Left kidney (tissue), 8 donors: ENCODE measurements around the gene EID2. TPM values are rescaled to one million over a fixed set of nuclear protein-coding genes. Genes with fewer than 3 reads are reported as not detected.

Experiments used
- DNase-seq: peaks from one replicate; pipeline ENCODE4 v3.0.0-alpha.2; 2013
- long read RNA-seq, 8 donors: transcript quantifications; one replicate each; lab custom pipeline, GENCODE V29; 2026
- polyA plus RNA-seq: library from polyadenylated mRNA; unstranded; fragments of 120-200 nt; gene quantifications from one replicate; pipeline ENCODE4 v1.2.1, GENCODE V29; 2013; ENCODE audit not compliant: insufficient read length

EID2 gene, protein sequence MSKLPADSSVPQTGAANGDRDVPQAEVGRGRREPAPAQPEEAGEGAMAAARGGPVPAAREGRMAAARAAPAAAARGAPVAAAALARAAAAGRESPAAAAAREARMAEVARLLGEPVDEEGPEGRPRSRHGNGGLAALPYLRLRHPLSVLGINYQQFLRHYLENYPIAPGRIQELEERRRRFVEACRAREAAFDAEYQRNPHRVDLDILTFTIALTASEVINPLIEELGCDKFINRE
- 21.3 TPM for polyA plus RNA-seq
- long read RNA-seq, donor 1, transcript EID2-201 (1 exons, 1,629 nt) = major isoform, 32 of 32 reads
- long read RNA-seq, donor 1, partial matches to known transcripts = 0 of 32 reads
- long read RNA-seq, donor 1, other reads (novel, unspliced or antisense) = 0 of 32 reads
- long read RNA-seq, donor 2, transcript EID2-201 (1 exons, 1,629 nt) = major isoform, 14 of 14 reads
- long read RNA-seq, donor 2, partial matches to known transcripts = 0 of 14 reads
- long read RNA-seq, donor 2, other reads (novel, unspliced or antisense) = 0 of 14 reads
- long read RNA-seq, donor 3, transcript EID2-201 (1 exons, 1,629 nt) = major isoform, 25 of 25 reads
- long read RNA-seq, donor 3, partial matches to known transcripts = 0 of 25 reads
- long read RNA-seq, donor 3, other reads (novel, unspliced or antisense) = 0 of 25 reads
- long read RNA-seq, donor 4, partial matches to known transcripts = 0 of 4 reads
- long read RNA-seq, donor 4, other reads (novel, unspliced or antisense) = 0 of 4 reads
- long read RNA-seq, donor 5, transcript EID2-201 (1 exons, 1,629 nt) = major isoform, 41 of 41 reads
- long read RNA-seq, donor 5, partial matches to known transcripts = 0 of 41 reads
- long read RNA-seq, donor 5, other reads (novel, unspliced or antisense) = 0 of 41 reads
- long read RNA-seq, donor 6, transcript EID2-201 (1 exons, 1,629 nt) = major isoform, 32 of 32 reads
- long read RNA-seq, donor 6, partial matches to known transcripts = 0 of 32 reads
- long read RNA-seq, donor 6, other reads (novel, unspliced or antisense) = 0 of 32 reads
- long read RNA-seq, donor 7, transcript EID2-201 (1 exons, 1,629 nt) = major isoform, 35 of 35 reads
- long read RNA-seq, donor 7, partial matches to known transcripts = 0 of 35 reads
- long read RNA-seq, donor 7, other reads (novel, unspliced or antisense) = 0 of 35 reads
- long read RNA-seq, donor 8, transcript EID2-201 (1 exons, 1,629 nt) = major isoform, 9 of 9 reads
- long read RNA-seq, donor 8, partial matches to known transcripts = 0 of 9 reads
- long read RNA-seq, donor 8, other reads (novel, unspliced or antisense) = 0 of 9 reads

DNA sequence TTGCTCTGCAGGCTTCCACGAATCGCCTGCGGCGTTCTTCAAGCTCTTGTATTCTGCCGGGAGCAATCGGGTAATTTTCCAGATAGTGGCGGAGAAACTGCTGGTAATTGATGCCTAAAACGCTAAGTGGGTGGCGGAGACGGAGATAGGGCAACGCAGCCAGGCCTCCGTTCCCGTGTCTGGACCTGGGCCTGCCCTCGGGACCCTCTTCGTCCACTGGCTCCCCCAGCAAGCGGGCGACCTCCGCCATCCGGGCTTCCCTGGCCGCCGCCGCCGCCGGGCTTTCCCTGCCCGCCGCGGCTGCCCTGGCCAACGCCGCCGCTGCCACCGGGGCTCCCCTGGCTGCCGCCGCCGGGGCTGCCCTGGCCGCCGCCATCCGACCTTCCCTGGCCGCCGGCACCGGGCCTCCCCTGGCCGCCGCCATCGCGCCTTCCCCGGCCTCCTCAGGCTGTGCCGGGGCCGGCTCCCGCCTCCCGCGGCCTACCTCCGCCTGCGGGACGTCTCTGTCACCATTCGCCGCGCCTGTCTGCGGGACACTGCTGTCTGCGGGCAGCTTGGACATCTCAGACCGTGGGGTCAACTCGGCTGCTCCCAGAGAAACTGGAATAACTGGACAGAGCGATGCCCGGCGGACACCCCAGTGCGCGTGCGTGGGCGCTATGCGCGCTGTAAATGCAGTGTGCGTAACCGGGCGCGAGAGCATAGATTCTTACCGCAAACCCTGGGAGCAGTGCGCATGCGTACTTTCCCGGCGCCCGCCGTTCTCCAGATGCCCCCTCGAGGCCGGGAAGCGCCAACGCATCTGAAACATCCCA is at the start of gene EID2:
EID2 (minus strand) TSS at position 644 of the 815 bp plus-strand sequence; CDS start at position 562, 82 bp downstream.
- peak; percentile 94 for DNase-seq

DNA sequence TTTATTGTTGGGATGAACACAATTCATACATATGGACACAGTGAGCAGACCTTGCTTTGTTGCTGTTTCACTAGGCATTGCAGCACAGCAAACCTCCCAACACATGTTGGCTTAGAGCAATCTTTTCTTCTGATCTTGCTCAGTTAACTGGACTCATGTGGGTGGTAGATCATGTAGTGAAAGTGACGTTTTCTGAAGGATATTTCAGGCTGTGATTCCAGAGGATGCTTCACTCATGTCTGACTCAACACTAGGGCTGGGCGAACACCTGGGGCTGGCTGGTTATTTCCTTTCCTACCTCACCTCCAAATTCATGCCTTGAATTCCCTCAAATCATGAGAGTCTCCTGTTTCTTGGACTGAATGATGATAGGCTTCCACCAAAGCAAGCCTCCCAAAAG is 48.1 kb upstream of the EID2 start:
- no peak for DNase-seq

DNA sequence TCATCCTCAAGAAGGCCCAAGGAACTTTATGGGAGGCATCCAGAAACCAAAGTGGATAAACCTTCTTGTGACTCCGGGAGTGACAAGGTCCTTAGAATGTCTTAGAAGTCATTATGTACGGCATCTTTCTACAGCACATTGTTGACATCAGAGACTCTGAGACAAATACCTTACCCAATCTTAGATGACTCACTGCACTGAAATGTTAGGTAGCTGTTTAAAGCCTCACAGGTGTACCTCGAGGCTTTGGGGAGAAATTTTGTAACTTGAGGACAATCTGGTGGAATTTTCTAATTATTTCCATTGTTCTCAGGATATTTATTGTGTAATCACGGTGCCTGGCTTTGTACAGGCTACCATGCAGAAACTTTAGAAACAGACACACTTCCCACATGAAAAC is 47.5 kb upstream of the EID2 start:
- no peak for DNase-seq

DNA sequence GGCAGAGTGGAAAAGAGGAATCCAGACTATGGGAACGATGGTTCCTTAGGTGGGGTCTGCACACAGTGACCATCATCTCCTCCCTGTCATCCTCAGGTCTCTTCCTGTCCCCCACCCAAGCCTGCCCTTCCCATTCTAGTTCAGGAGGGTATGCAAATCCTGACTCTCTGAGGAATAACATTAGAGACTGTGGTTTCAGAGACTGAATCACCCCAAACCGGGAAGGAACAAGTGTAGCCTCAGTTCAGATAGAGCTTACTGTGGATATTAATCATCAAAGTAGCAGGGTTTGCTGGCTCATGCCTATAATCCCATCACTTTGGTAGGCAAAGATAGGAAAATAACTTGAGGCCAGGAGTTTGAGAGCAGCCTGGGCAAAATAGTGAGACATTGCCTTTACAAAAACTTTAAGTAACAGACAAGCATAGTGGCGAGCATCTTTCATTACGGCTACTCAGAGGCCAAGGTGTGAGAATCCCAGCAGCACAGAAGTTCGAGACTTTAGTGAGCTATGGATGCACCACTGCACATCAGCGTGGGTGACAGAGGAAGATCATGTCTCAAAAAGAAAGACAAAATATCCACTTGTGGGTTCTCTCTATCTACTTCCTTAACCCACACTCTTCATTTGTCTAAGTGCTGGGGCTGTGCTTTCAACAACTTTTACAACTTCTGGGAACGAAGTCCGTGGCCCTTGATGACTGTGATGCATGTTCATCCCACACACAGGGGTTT is 43.1 kb upstream of the EID2 start:
- no peak for DNase-seq

DNA sequence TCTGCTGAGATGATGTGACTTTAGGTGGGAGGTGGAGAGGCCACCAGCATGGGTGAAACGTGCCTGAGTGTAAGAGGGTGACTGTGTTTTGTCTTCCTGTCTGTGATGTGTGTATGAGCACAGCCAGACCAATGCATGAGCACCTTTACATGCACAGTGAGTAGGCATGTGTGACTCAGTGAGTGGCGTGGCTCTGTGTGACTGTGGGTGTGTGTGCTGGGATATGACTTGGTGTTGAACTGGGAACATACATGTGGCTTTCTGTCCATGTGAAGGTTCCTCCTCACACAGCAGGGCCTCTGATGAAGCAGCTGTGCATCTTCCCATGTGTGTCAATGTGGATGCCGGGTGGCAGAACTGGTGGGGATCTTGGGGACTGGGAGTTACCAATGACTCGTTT is 42.5 kb upstream of the EID2 start:
- DNase-seq = no peak

DNA sequence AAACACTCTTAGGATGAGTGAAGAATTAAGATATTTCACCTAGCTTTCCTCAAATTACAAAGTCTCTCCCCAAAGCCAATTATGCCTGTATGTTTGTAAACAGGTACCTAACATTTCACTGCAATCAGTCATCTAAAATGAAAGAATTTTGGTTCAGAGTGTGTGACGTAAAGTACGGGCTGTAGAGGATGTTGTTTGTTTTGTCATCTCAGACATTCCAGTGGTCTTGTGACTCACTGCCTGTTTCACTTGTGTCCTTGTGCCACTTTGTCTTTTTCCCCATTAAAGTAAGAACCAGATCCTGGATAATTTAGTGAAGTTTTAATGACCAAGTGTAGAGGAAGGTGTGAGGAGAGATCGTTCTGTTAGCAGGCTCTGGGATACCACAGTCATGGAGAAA is 28.6 kb upstream of the EID2 start:
- DNase-seq = no peak

DNA sequence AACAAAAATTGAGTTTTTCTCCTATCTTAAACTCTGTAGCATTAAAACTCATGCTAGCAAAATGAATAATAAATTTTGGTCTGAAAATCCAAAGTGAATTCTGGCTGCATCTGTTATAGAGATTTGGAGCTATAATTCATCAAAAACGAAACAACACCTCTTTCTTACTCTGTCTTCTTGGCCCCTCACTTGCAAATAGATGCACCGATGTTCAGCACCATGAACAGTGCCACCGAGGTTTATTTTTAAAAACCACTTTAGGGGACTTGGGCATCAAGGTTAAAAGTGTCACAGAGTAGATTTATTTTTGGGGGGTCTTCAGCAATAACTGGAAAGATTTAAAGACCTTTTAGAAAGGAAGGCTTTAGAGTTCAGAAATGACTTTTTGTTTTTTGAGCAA is 26.1 kb upstream of the EID2 start:
- DNase-seq = no peak

DNA sequence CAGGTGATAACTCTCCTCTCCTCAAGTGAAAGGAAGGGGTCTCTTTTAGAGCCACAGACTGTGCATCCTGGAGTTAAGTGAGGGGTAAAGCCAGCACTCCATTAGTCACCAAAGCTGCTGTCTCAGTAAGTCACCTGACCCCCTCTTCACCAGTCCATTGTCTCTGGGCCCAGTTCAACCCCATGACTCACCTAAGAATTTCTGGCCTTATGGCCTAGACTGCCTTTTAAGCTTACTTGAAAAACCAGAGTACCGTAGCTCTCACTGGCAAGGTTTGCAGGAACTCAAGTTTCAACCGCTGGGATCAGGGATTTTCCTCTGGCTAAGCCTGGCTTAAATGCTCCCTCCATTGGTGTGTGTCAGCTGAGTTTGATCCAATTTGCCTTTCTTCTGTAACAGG is 23.4 kb upstream of the EID2 start:
- DNase-seq = no peak

DNA sequence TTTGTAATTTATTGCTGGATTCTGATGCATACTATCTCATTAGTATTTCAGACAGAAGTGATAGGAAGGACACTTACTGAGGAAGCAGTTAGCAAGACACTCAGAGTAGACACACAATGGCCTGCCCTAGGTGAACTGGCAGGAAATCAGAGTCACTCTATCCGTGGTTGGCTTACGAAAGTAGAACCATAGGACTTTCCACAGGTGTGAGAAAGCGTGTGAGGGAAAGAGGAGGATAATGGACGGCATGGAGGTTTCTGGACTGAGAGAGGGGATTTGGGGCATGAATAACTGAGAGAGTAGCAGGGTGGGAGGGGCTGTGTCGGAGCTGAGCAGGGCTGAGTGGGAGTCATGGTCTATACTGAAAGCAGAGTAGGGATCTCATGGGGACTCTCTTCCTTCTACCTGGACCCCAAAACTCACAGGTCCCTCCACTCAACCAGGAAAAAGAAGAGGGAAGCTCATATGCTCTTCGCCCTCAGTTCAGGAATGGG is 18.7 kb upstream of the EID2 start:
- DNase-seq = no peak

DNA sequence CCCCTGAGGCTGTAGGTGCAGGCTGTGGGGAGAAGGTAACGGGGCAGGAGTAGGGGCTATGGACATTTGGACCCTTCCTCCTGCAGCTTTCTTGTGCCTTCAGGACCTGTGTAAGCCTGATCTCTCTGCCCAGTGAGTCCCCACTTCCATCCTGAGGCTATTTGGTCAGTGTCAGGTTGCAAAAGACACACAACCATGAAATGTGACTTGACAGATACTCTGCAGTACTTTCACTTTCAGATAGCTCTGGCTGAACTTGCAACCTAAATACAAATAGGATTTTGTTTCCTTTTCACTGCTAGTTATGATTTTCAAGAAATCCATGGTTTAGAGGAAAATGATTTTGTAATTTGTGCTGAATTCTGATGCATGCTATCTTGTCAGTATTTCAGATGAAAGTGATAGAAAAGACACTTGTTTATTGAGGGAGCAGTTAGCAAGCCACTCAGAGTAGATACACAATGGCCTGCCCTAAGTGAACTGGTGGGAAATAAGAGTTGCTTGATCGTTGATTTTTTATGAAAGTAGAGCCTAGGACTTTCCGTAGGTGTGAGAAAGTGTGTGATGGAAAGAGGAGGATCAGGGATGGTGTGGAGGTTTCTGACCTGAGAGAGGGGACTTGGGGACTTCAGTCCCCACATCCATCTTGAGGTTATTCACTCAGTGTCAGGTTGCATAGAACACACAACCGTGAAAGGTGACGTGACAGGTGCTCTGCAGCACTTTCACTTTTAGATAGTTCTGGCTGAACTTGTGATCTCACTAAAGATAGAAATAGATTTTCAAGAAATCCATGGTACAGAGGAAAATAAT is 18.1 kb upstream of the EID2 start:
- peak; percentile 29 for DNase-seq

DNA sequence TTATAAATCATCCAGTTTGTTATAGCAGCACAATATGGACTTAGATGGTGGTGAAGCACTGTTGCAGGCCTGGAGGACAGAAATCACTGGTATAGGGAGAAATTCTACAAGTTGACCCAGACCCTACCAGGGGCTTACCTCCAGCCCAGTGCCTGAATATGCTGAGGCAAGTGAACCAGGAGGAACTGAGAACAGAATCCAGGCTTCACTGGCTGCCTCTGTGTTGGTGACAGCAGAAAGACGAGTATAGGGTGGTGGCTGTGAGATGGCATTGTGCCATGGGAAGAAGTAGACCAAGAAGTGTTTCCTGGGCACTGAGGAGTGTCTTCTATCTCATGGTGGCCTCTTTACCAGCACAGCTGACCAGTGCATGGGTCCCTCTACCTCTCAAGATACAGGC is 15.9 kb upstream of the EID2 start:
- DNase-seq = no peak

DNA sequence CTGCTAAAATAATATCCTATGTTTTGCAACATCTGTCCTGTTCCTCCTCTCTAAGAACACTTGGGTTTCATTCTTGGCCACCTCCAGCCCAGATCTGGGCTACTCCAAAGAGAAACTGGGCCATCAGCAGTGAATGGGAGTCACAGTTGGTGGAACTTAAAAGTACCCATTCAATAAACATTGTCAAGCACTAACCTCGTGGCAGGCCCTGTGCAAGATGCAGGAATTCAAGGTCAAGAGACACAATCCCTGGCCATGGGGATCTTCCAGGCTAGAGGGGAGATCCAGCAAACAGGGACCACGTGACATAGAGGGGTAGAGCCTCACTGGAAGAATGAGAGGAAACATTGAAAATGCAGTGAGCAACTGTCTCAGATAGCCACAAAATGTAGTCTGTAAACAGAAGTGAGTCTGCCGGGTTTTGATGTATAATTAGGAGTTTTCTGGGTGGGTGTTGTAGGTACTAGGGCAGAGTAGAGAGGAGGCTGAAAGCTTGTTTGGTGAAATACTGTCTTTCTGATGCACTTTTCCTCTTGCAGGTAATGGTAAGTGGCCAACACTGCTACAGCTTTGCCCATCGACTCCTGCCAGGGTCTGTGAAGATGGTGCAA is 14.8 kb upstream of the EID2 start:
- no peak for DNase-seq

DNA sequence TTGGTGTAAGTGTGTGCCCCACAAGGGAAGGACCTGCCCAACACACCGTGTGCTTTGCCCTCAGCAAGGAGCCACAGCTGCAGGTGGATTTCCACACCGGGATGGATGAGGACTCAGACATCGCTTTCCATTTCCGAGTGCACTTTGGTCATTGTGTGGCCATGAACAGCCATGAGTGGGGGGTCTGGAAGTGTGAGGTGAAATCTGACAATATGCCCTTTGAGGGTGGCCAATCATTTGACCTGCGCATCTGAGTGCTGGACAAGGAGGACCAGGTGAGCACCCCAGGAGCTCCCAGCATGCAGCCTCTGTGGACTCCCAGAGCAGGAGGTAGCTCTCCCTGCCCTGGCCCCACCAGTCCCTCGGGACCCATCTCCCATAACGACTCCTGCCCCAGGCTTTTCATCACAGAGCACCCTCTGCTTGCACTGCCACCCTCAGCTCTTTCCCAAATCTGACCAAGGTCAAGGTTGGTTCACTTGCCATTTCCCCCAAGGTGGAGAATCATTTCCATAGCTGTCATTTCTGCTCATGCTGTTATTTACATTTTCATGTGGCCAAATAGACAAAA is 13.2 kb upstream of the EID2 start:
- DNase-seq = no peak

DNA sequence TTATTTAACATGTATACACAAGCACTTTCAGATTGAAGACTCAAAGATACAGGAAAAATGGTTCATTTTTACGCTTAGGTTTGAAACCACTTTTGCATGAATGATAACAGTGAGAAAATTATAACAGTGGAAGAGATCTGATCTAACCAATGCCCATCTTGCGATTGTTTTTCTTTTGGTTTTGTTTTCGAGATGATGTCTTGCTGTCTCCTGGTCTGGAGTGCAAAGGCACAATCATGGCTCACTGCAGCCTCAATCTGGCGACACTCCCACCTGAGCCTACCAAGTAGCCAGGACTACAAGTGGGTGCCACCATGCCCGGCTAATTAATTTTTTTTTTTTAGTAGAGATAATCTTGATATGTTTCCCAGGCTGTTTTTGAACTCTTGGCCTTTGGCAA is 10.2 kb upstream of the EID2 start:
- DNase-seq = no peak

DNA sequence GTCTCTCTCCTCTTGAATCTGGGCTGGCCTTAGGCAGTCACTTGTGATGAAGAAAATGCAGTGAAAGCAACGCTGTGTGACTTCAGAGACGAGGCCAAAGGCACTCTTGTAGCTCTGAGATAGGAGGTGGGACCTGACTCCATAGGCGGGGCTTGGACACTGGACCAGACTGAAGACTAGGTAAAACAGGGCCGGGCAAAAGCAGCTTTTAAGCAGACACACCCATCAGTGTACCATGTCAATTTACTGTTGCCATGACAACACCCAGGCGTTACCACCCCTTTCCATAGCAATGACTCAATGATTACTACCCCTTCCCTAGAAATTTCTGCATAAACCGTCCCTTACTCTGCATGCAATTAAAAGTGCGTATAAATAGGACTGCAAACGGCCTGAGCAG is 6.6 kb upstream of the EID2 start:
- no peak for DNase-seq

DNA sequence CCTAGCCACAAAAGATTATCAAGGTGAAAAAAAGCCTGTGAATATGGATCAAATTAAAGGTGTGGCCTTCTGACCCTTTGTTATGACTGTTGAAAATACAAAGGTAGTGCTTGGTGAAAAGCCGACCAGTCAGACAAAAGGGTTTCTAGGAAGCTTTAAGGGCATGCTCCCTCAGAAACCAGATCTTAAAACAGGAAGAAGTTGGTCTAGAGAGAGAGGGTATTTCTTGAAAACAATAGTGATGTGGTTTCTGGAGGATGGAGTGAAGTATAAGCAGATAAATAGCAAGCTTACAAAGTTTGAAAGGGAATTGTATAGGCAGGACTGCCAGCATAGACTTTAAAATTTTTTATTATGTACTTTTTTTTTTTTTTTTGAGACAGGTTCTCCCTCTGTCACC is 5.0 kb upstream of the EID2 start:
- DNase-seq = no peak

DNA sequence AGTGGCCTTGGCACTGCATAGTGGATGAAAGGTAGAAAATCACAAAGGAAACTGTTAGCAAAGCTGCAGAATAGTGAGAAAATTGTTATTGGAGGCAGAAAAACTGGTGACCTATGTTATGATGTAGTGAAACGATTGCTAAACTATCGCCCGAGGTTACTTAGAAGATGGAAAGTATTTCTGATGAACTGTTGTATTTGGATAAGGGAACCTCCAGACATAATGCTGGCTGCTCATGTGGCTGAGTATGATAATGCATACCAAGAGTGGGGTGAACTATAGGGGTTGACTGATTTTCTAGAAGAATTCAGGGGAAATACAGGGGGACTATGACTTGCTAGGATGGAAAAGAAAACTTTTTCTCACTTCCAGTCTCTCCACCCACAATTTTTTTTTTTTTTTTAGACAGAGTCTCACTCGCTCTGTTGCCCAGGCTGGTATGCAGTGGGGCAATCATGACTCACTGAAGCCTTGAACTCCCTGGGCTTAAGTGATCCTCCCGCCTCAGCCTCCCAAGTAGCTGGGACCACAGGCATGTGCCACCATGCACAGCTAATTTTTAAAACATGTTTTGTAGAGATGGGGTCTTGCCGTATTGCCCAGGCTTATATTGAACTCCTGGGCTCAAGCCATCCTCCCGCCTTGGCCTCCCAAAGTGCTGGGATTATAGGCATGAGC is 4.4 kb upstream of the EID2 start:
- DNase-seq = no peak

DNA sequence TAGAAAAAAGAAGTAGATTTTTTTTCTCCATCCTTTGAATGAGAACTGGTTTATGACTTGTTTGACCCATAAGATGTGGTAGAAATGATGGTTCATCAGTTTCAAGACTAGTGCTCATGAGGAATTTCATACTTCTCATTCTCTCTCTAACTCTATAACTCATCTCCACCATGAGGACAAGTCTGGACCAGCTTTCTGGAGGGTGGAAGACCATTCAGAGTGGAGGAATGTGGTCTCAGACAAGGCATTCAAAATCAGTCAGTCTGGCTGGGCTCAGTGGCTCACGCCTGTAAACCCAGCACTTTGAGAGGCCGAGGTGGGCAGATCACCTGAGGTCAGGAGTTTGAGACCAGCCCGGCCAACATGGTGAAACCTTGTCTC is 3.5 kb upstream of the EID2 start:
- DNase-seq = no peak
